GM19452 (cell line): Measurements from ENCODE around the gene SRF.

Source experiments
- ATAC-seq: cut with Tn5 transposase; IDR thresholded peaks from one replicate; pipeline ENCODE4 v1.9.1; 2021; ENCODE audit not compliant: unreplicated experiment

The SRF gene

DNA sequence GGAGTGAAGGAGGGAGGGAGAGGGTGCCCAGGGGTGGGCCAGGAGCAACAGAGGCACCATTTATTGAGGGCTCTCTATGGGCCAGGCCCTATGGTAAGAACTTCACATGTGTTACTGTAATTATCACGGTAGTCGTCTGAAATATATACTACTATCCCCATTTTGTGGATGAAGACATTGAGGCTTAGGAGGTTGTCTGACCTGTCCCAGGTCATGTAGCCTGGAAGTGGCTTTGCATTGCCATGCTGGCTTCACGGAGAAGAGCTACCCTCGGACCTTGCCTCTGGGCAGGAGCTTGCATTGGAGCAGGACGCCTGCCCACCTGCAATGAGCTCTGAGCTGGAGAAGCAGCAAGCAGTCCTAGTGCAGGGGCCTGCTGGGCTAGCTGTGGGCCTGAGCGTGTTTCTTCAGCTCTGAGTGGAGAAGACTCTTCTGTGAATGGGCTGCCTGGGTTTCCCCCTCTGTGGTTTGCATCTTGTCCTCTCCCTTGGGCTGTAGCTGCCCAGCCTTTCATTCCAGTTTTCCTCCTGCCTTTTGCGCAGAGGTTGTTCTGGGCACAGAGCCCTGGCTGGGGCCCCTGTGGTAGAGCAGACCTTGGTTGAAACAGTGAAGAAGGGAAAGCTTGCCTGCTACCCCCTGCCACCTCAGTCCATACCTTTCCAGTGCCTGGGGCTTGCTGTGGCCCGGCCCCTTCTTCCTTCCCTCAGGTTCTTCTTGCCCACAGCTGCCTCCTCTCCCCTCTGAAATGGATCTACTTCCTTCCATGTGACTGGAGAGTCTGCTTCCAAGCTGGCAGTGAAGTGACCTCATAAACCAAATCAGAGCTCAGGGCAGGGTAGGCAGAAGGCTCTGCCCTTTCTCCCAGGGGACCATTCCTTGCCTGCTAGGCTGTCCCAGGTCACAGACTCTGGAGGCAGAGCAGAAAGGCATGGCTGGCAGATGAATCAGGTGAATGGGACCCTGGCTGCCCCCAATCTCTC is 24.1 kb upstream of the SRF start:
- ATAC-seq: no peak

DNA sequence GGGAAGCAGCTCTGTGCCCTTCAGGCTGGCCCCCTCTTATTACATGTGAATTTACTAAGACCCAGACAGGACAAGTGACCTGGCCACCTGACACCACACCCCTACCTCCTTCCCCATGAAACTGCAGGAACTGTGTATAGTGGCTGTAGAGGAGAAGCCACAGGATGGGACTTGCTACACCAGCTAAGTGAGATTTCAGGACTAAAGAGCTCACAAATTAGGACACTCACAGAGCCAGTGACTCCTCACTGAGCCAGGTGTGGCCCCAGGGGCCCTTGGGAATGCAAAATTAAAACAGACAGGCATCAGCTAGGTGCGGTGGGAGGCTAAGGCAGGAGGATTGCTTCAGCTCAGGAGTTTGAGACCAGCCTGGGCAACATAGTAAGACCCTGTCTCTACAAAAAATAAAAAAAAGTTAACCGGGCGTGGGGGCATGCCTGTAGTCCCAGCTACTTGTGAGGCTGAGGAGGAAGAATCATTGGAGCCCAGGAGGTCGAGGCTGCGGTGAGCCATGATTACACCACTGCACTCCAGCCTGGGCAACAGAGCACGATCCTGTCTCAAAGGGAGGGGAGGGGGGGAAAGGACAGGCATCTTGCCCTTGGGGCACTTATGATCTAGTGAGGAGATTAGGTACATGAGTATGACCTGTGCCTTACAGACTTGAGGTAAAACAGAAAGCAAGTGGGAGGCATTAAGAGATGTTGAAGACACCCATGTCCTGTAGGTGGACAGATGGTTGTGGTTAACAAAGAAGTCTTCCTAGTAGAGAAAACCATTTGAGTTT is 23.2 kb upstream of the SRF start:
- no peak for ATAC-seq

DNA sequence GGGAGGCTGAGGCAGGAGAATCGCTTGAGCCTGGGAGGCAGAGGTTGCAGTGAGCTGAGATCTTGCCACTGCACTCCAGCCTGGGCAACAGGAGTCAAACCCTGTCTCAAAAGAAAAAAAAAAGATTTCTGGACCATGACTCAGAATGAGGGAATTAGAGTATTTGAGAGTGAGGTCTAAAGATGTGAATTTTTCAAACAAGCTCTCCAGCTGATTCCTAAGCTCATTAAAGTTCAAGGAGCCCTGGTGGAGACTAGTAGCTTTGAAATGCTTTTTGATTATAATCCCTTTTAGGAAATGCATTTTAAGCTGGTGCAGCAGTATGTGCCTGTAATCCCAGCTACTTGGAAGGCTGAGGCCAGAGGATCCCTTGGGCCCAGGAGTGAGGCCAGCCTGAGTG is 21.8 kb upstream of the SRF start:
- no peak for ATAC-seq

DNA sequence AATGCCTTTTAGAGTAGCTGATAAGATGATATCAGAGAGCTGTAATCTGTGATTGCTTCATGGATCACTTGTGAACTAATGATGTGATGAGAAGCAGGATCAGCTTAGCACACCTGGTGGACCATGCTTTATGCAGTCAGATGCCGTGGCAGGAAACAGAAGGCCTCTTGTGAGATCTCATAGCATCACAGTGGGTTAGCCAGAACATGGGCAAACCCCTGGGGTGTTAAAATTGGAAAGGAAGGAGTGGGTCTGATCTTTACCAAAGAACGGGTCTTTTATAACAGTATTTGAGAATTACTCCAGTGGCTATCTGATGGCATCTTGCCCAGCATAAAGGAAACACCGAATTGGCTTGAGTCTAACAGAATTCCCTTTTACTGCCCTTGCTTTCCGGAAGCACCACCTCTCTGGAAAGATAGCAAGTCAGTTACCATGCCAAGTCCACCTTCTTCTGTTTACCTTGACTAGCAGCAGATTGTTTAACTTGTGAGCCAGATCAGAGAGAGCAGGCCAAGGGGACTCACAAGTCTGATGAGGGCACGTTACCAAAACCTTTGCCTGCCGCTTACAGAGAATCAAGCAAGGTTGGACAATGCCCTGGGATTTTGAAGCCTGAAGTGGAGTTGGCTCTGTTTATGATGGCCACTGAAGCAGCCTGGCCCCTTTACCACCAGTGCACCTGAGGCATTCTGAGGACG is 20.9 kb upstream of the SRF start:
- ATAC-seq: no peak

DNA sequence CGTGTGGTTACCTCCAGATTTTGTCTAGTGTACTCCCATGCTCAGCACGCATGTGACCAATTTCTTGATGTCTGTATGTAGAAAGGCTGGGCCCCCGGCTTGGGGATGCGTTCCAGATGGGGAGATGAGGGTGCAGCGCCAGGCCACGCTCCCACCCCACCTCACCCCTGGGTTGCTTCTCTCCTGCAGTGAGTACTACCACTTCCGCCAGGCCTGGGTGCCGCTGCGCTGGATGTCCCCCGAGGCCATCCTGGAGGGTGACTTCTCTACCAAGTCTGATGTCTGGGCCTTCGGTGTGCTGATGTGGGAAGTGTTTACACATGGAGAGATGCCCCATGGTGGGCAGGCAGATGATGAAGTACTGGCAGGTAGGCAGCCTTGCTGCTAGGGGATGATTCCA is 11.5 kb upstream of the SRF start:
- ATAC-seq: no peak

DNA sequence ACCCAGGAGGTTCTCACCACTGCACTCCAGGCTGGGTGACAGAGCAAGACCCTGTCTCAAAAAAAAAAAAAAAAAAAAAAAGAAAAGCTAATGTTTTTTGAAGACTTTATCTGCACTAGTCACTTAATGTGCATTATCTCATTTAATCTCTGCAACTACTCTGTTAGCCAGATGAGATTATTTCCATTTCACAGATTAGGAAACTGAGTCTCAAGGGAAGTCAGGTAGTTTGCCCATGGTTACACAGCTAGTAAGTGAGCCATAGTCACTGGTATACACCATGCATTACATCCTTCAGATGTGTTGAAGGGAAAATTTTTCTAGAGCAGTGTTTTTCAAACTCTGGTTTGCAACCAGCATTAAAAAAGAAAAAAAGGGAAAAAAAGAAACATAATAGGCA is 7.2 kb upstream of the SRF start:
- no peak for ATAC-seq

DNA sequence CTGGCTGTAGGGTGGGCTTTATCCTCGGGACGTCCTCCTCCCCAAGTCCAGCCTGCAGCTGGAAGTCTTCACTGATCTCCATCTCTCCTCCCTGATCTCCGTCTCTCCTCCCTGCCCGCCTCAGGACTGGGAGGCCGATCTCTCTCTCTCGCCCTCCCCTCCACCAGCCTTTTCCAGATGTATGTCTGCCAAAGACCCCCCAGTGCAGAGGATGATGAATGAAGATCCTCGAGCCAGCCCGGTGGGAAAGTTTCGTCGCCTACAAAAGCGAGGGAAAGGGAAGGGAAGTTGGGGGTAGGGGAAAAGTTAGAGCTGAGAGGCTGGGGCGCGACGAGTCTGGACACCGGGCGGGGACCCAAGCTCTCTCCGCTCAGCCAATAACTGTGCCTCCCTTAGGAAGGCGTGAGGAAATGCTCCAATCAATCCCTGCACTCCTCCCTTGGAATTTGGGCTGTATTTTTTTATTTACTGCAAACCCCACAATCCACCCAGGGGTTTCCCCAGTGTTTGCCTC is 595 bp upstream of the SRF start:
- ATAC-seq: no peak

DNA sequence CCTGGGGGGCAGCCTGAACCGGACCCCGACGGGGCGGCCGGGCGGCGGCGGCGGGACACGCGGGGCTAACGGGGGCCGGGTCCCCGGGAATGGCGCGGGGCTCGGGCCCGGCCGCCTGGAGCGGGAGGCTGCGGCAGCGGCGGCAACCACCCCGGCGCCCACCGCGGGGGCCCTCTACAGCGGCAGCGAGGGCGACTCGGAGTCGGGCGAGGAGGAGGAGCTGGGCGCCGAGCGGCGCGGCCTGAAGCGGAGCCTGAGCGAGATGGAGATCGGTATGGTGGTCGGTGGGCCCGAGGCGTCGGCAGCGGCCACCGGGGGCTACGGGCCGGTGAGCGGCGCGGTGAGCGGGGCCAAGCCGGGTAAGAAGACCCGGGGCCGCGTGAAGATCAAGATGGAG is 636 bp downstream of the SRF start:
- ATAC-seq: peak; percentile 1

DNA sequence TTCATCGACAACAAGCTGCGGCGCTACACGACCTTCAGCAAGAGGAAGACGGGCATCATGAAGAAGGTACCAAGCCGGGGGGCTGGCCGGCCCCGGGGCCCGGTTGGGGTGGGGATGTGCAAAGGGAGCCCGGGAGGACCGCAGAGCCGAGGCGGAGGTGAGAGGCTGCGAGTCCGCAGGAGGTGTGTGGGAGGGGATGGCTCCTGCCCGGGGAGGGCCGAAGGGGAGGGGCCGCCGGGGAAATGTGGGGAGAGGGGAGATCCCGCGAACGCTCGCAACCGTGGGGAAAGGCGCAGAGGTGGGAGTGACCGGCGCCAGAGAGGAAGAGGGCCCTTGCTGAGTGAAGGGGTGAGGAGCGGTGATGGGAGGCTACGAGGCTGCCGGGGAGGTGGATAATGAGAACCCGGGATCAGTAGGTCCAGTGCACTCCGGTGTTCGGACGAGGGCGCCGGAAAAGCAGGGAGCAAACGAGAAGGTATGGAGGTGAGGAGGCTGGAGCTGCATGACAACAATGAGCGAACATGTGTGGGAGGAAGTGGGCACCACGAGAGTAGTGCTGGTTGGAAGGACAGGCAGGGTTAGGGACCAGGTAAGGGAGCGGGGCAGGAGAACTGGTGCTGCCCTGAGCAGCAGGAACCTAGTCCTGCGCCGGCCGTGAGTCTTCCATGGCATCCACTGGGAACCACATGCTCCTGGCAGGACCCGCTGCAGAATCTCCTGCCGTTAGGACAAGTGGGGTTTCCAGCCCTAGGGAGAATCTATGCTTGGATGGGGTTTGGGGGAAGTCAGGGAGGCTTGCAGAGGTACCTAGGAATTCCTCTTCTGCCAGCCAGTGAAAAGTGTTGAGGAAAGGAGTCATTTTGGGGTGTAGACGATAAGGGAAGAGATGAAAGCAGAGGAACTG is 1.3 kb downstream of the SRF start:
- ATAC-seq: no peak

DNA sequence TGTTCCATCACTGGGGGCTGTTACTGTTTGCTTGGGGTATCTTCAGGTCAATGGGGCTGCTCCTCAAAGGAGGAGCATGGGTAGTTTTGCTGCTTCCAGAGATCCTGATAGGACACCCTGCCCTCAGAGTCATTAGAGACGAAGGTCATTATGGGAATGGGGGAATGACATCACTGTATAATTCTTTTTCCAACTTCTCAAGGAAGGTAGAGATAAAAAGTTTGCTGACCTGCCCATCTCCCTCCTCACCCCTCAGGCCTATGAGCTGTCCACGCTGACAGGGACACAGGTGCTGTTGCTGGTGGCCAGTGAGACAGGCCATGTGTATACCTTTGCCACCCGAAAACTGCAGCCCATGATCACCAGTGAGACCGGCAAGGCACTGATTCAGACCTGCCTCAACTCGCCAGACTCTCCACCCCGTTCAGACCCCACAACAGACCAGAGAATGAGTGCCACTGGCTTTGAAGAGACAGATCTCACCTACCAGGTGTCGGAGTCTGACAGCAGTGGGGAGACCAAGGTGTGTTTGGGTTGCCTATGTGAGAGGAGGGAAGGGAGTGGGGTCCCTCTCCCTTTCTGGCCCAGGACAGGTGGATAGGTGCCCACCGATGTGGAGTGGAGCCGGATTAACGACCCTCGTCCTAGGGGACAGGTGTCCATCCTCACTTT is 2.7 kb downstream of the SRF start:
- no peak for ATAC-seq

DNA sequence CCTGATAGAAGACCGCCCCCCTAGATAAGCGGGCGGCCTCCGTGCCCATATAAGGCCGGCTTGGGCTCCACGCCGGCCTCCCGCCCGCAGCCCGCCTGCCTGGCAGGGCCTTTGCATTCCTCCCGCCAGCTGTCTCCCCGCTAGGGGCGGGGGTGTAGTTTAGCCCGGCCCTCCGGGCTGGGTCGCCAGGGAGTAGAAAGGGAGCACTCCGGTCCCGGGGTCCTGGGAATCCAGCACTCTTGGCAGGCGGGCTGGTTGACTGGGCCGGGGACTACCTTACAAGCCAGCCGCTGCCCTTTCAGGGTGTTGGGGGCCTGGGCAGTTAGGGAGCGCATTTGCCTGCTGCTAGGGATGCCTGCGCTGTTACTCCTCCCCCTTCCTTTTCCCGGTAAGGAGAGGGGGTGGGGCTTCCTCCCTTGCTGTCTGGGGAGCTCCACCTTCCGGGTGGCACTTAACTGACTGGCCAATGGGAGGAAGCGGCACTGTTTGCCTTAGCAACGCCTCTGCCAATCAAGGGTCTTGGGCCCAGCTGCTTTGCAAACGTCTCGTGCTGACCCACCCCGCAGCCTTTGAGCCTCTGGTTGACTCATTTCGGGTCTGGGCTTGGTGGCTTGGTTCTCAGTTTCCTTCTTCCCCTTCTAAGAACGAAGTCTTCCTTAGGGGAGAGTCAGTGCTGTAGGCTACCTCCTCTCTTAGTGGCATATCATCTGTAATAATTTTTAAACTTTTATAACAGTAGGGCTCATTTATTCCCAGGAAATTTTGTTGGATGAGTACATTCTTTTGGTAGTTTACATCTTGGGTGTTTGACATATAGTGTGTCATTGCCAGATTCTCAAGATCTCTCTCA is 3.4 kb downstream of the SRF start:
- peak; percentile 68 for ATAC-seq

DNA sequence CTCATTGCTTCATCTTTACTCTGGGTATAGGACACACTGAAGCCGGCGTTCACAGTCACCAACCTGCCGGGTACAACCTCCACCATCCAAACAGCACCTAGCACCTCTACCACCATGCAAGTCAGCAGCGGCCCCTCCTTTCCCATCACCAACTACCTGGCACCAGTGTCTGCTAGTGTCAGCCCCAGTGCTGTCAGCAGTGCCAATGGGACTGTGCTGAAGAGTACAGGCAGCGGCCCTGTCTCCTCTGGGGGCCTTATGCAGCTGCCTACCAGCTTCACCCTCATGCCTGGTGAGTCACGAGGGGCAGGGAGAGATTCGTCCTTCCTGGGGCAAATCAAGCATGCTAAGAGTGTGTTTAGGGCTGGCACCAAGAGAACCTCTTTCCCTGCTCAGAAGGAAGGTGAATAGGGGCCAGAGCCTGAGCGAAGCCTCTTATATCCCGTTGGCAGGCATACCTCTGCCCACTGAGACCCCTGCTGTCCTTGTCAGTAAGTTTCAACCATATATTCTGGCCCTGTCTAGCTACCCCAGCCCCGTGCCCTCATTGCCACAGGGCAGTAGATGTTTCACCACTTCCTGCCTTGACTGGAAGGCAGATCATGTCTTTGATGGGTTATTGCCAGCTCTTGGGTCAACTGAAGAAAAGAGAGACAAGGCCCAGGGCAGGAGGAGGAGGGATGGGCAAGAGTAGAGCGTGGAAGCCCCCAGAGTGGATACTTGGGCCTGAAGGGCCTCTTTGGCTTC is 4.8 kb downstream of the SRF start:
- ATAC-seq: no peak

DNA sequence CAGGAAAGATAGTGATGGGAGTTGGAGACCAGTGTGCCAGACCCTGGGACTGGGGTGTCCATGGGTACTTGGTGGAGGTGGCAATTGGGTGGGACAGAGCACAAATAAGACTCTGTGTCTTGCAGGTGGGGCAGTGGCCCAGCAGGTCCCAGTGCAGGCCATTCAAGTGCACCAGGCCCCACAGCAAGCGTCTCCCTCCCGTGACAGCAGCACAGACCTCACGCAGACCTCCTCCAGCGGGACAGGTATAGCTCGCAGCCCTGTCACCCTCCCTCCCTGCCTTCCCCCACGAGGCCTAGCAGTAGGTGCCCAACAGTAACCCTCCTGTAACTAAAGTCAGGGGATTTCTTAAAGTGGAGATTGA is 5.3 kb downstream of the SRF start:
- ATAC-seq: no peak

DNA sequence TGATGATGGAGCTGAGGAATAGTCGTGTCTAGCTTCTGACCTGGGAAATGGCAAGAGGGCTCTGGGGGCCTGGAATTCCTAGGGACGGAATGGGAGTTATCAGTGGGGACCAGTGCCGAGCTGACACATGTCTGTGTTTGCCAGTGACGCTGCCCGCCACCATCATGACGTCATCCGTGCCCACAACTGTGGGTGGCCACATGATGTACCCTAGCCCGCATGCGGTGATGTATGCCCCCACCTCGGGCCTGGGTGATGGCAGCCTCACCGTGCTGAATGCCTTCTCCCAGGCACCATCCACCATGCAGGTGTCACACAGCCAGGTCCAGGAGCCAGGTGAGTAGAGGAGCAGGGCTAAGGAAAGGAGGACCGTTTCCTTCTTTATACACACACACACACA is 7.1 kb downstream of the SRF start:
- ATAC-seq: no peak

DNA sequence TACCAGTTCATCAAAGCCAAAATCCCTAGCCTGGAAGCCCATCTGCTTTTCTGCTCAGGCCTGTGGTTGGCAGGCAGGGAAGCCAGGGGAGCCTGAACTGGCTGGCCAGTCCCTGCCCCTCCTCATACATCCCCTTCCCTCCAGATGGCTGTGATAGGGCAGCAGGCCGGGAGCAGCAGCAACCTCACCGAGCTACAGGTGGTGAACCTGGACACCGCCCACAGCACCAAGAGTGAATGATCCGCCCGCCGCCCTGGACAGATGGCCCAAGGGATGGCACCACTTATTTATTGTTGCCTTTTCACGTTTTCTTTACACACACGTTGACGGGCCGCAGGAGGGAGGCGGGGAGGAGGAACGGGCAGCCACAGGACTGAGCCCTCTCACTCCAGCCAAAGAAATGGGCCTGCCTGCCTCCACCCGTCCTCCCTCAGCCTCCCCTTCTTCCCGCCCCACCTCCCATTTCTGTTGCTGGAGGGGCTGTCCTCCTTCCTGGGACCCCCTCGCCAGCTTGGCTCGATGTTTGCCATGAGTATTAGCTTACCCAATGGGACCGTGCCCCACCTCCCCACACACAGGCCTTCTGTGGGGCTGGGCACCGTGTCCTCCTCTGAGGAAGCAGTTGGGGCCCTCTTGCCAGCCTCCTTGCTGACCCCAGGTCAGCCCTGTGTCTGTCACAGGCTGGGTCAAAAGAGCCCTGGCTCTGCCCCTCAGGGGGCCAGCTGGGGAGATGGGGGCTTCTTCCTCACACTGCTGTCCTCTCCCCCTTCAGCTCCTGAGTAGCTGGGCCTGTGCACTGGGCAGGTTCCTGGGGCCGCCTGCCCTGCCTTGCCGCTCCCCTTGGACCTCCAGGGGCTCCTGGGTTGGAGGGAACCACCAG is 8.1 kb downstream of the SRF start:
- no peak for ATAC-seq

DNA sequence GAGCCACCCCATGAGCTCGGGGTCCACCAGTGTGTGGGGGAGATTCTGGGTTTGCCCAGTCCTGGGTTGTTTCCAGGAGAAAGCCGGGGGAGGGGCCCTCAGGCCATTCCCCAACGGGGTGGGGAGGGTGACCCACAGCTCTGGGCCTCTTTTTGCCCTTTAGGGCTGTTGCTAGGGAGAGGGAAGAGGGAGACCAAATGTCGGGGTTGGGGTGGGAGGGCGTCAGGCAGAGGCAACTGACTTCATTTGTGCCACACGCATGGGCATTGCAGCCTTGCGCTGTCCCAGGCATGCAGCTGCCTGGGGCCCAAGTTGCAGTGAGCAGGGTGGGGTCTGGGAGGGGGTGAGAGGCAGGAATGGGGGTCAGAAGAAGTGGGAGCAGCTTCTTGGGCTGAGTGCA is 9.0 kb downstream of the SRF start:
- ATAC-seq: no peak

DNA sequence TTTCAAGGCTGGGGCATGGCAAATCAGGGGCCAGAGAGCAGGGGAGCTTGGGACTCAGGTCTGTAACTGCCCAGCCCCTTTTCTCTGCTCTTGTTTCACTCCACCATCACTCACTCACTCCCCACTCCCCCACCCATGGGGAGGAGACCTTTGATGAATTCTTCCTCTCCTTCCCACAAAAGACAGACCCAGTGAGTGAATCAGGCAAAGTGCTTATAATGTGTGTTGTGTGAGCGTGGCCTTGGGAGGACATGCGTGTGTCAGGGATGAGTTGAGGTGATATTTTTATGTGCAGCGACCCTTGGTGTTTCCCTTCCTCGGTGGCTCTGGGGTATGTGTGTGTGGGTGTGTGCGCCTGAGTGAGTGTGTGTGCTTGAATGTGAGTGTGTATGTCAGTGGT is 9.9 kb downstream of the SRF start:
- no peak for ATAC-seq
